Karpas-422 (cell line): ENCODE data around the gene KLF11. TPM values are rescaled to one million over a fixed set of nuclear protein-coding genes. Genes with fewer than 3 reads are reported as not detected.

ENCODE experiments used
- DNase-seq: peaks from one replicate; pipeline ENCODE4 v3.0.0-alpha.2; 2015
- H2AFZ ChIP-seq: fragments of 200-600 bp; sonication (generic); 2 replicates; pipeline ENCODE4 v1.6.1; 2014; ENCODE audit warnings: antibody characterized with exemption, low read length, mixed read lengths
- H3K27ac ChIP-seq: fragments of 200-600 bp; sonication (generic); 2 replicates; pipeline ENCODE4 v1.5.1; 2014; ENCODE audit warnings: mild to moderate bottlenecking, low read length, moderate library complexity
- H3K27me3 ChIP-seq: fragments of 200-600 bp; sonication (generic); 2 replicates; pipeline ENCODE4 v1.6.1; 2014; ENCODE audit warnings: low read length, mixed read lengths
- H3K36me3 ChIP-seq: fragments of 200-600 bp; sonication (generic); 2 replicates; pipeline ENCODE4 v1.6.1; 2014; ENCODE audit warnings: low read length, mixed read lengths; ENCODE audit not compliant: insufficient read depth
- H3K4me1 ChIP-seq: fragments of 200-600 bp; sonication (generic); 2 replicates; pipeline ENCODE4 v1.6.1; 2014; ENCODE audit warnings: mild to moderate bottlenecking, low read length, mixed read lengths
- H3K4me2 ChIP-seq: fragments of 200-600 bp; sonication (generic); 2 replicates; pipeline ENCODE4 v1.6.1; 2014; ENCODE audit warnings: low read length, low read depth, mild to moderate bottlenecking; ENCODE audit not compliant: poor library complexity, severe bottlenecking
- H3K4me3 ChIP-seq: fragments of 200-600 bp; sonication (generic); 2 replicates; pipeline ENCODE4 v1.5.1; 2014; ENCODE audit warnings: mild to moderate bottlenecking, antibody characterized with exemption, low read length, mixed read lengths
- H3K79me2 ChIP-seq: fragments of 200-600 bp; sonication (generic); 2 replicates; pipeline ENCODE4 v1.6.1; 2014; ENCODE audit warnings: mild to moderate bottlenecking, low read length, mixed read lengths
- H3K9ac ChIP-seq: fragments of 200-600 bp; sonication (generic); 2 replicates; pipeline ENCODE4 v1.6.0; 2014; ENCODE audit warnings: low read length
- H3K9me2 ChIP-seq: fragments of 200-600 bp; sonication (generic), shearing (Covaris generic); replicated peaks from 2 replicates; pipeline ENCODE4 v1.6.0; 2014; ENCODE audit warnings: mild to moderate bottlenecking, low read length, moderate library complexity; ENCODE audit not compliant: insufficient read depth
- H3K9me3 ChIP-seq: fragments of 300-700, 200-600 bp; sonication (generic); 2 replicates; pipeline ENCODE4 v1.6.1; 2014; ENCODE audit warnings: low read length, mixed read lengths
- H4K20me1 ChIP-seq: fragments of 200-600 bp; sonication (generic); 2 replicates; pipeline ENCODE4 v1.6.1; 2014; ENCODE audit warnings: mild to moderate bottlenecking, antibody characterized with exemption, low read length, low read depth; ENCODE audit not compliant: insufficient read depth
- total RNA-seq: library from RNA; depleted of rRNA; stranded (reverse); fragments of >200 nt; shearing (Covaris generic); gene quantifications from 2 replicates; pipeline ENCODE4 v1.2.3, GENCODE V29; 2014; ENCODE audit warnings: low replicate concordance

The KLF11 gene
- total RNA-seq, 1 experiment from 2014 or later, result not detected

GRCh38 chr2:10083692-10084211 lies 40.4 kb downstream of the KLF11 start:
- Histone ChIP-seq H3K9ac (peak overlapping the region; percentile 31), H3K9me2 (no peaks in the 10 kb centered on the region), H3K36me3 (no peaks in the 10 kb centered on the region), H4K20me1 (no peaks in the 10 kb centered on the region; the same call in 1 of the 2 replicates), H3K9me3 (no peaks in the 10 kb centered on the region), H3K4me3 (peak overlapping the region; percentile 56), H3K4me2 (peak overlapping the region; percentile 76), H2AFZ (no peak overlapping the region), H3K27me3 (no peaks in the 10 kb centered on the region; the same call in 1 of the 2 replicates), H3K27ac (peak overlapping the region; percentile 30), H3K4me1 (peaks cover 56% of the 10 kb centered on the region), H3K79me2 (no peaks in the 10 kb centered on the region)
- peak; percentile 78 for DNase-seq

- Histone ChIP-seq H3K4me3 (peak overlapping the region; percentile 56; the same call in 1 of the 2 replicates), H3K27ac (peak overlapping the region; percentile 18; the same call in 1 of the 2 replicates), H4K20me1 (no peaks in the 10 kb centered on the region), H3K4me1 (peaks cover 51% of the 10 kb centered on the region), H2AFZ (no peak overlapping the region), H3K4me2 (peak overlapping the region; percentile 76), H3K27me3 (no peaks in the 10 kb centered on the region; the same call in 1 of the 2 replicates), H3K79me2 (no peaks in the 10 kb centered on the region), H3K9me3 (no peaks in the 10 kb centered on the region), H3K9me2 (no peaks in the 10 kb centered on the region), H3K36me3 (no peaks in the 10 kb centered on the region), H3K9ac (no peak overlapping the region)
- no peak for DNase-seq
These were observed 41.0 kb downstream of the KLF11 start for GRCh38 chr2:10084223-10084865.

- no peak for DNase-seq
- Histone ChIP-seq H3K27me3 (no peaks in the 10 kb centered on the region; the same call in 1 of the 2 replicates), H3K36me3 (no peaks in the 10 kb centered on the region), H3K9ac (no peak overlapping the region; the same call in 1 of the 2 replicates), H3K27ac (no peak overlapping the region), H3K4me3 (no peak overlapping the region), H2AFZ (no peak overlapping the region), H3K4me1 (peaks cover 56% of the 10 kb centered on the region), H3K9me2 (no peaks in the 10 kb centered on the region), H3K4me2 (no peak overlapping the region), H4K20me1 (no peaks in the 10 kb centered on the region), H3K79me2 (no peaks in the 10 kb centered on the region), H3K9me3 (no peaks in the 10 kb centered on the region)
These were observed 41.8 kb downstream of the KLF11 start for GRCh38 chr2:10085043-10085667.

DNA sequence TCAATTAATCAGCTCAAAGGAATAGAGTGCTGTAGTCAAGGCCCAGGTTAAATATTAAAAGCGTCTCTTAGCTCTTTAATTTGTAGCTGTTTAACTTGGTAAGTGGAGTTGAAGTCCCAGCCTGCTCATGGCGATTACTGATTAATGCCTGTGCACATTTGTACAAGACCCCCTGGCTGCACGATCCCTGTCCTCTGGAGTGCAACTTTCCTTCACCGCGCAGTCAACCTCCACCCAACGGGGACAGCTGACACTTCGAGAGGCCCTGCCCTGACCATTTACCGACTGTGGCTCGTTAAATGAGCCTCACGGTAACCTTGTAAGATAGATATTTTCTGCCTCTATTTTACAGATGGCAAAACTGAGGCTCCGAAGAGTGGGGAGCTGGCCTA lies 42.3 kb downstream of the KLF11 start:
- H3K27me3 ChIP-seq, result no peaks in the 10 kb centered on the region; the same call in 1 of the 2 replicates

GRCh38 chr2:10086950-10087349 lies 43.6 kb downstream of the KLF11 start:
- Histone ChIP-seq H4K20me1 (no peaks in the 10 kb centered on the region), H3K9ac (no peak overlapping the region), H2AFZ (no peak overlapping the region), H3K27me3 (no peaks in the 10 kb centered on the region; the same call in 1 of the 2 replicates), H3K4me2 (no peak overlapping the region), H3K79me2 (no peaks in the 10 kb centered on the region), H3K36me3 (no peaks in the 10 kb centered on the region), H3K9me2 (no peaks in the 10 kb centered on the region), H3K9me3 (no peaks in the 10 kb centered on the region), H3K4me3 (no peak overlapping the region), H3K27ac (no peak overlapping the region), H3K4me1 (peaks cover 46% of the 10 kb centered on the region)
- no peak for DNase-seq

More for the DNA sequence above, 42.3 kb downstream of the KLF11 start:
- no peaks in the 10 kb centered on the region for H3K79me2 ChIP-seq
- no peaks in the 10 kb centered on the region for H3K36me3 ChIP-seq
- no peaks in the 10 kb centered on the region for H3K9me3 ChIP-seq
- no peak overlapping the region for H3K9ac ChIP-seq
- H4K20me1 ChIP-seq, result no peaks in the 10 kb centered on the region
- H3K4me1 ChIP-seq, result peaks cover 56% of the 10 kb centered on the region
- H3K27ac ChIP-seq, result no peak overlapping the region
- no peak overlapping the region for H3K4me2 ChIP-seq
- no peaks in the 10 kb centered on the region for H3K9me2 ChIP-seq
- no peak for DNase-seq
- no peak overlapping the region for H3K4me3 ChIP-seq
- no peak overlapping the region for H2AFZ ChIP-seq

DNA sequence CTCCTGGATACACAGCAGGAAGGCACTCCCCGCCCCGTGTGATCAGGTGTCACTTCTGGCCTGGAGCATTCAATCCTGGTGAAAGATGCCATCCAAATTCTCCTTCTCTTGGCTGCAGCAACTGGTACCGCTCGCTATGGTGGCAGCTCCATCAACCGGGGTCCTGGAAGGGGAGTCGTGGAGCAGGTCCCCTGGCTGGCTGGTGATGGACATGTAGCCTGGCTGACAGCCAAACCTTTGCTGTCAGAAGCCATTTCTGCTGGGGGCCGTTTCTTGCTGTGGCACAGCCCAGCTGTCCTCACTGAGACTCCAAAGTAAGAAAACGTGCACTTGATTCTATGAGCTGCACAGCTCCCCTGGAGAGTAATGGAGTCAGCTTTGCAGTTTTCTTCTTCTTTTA lies 44.0 kb downstream of the KLF11 start:
- Histone ChIP-seq H3K27ac (no peak overlapping the region), H3K36me3 (no peaks in the 10 kb centered on the region), H3K9me3 (no peaks in the 10 kb centered on the region), H3K9ac (no peak overlapping the region), H4K20me1 (no peaks in the 10 kb centered on the region), H3K4me1 (peaks cover 41% of the 10 kb centered on the region), H3K9me2 (no peaks in the 10 kb centered on the region), H3K27me3 (no peaks in the 10 kb centered on the region; the same call in 1 of the 2 replicates), H3K4me2 (no peak overlapping the region), H3K4me3 (no peak overlapping the region), H3K79me2 (no peaks in the 10 kb centered on the region), H2AFZ (no peak overlapping the region)
- DNase-seq, result no peak

- H3K9ac ChIP-seq, result no peak overlapping the region
- H3K27me3 ChIP-seq, result no peaks in the 10 kb centered on the region
- no peak overlapping the region for H3K4me3 ChIP-seq
- H3K27ac ChIP-seq, result no peak overlapping the region
- DNase-seq, result no peak
- H3K9me2 ChIP-seq, result no peaks in the 10 kb centered on the region
- H3K9me3 ChIP-seq, result no peaks in the 10 kb centered on the region
- peak overlapping the region; percentile 7 for H3K4me2 ChIP-seq
- H2AFZ ChIP-seq, result no peak overlapping the region
- H3K79me2 ChIP-seq, result no peaks in the 10 kb centered on the region
- no peaks in the 10 kb centered on the region for H4K20me1 ChIP-seq
- peaks cover 18% of the 10 kb centered on the region for H3K4me1 ChIP-seq
- no peaks in the 10 kb centered on the region for H3K36me3 ChIP-seq
These were observed 46.3 kb downstream of the KLF11 start for GRCh38 chr2:10089565-10090190.
